Brain microvascular endothelial cell (primary cell): Measurements from ENCODE around the gene SUPT3H.

ENCODE experiments used
- DNase-seq: peaks from one replicate; pipeline ENCODE4 v3.0.0-alpha.2; 2020
- H3K27ac ChIP-seq: fragments of 250-450 bp; sonication (Bioruptor Pico); 2 replicates; pipeline ENCODE4 v1.5.1; 2020; ENCODE audit warnings: mild to moderate bottlenecking, moderate library complexity
- H3K27me3 ChIP-seq: fragments of 250-450 bp; sonication (Bioruptor Pico); replicated peaks from 2 replicates; pipeline ENCODE4 v1.5.1; 2020; ENCODE audit warnings: mild to moderate bottlenecking
- H3K36me3 ChIP-seq: fragments of 250-450 bp; sonication (Bioruptor Pico); replicated peaks from 2 replicates; pipeline ENCODE4 v1.5.1; 2020; ENCODE audit warnings: mild to moderate bottlenecking
- H3K4me3 ChIP-seq: 2 replicates; pipeline ENCODE4 v1.5.1; 2011; ENCODE audit warnings: low read depth, mild to moderate bottlenecking, control low read depth, low read length, moderate library complexity
- in situ Hi-C: cut with HindIII; loops from 2 replicates; pipeline ENCODE4 v1.10.0; 2017; ENCODE audit warnings: low sequenced_read_pairs, low pct_ligation_motif_present
- TF ChIP-seq, protein P1 (sequence below): IDR thresholded peaks from 2 replicates; pipeline ENCODE4 v1.5.1; 2011; ENCODE audit warnings: low read depth, mild to moderate bottlenecking, moderate library complexity, low read length, control low read depth, inconsistent platforms; ENCODE audit errors: missing control alignments

The SUPT3H gene

DNA sequence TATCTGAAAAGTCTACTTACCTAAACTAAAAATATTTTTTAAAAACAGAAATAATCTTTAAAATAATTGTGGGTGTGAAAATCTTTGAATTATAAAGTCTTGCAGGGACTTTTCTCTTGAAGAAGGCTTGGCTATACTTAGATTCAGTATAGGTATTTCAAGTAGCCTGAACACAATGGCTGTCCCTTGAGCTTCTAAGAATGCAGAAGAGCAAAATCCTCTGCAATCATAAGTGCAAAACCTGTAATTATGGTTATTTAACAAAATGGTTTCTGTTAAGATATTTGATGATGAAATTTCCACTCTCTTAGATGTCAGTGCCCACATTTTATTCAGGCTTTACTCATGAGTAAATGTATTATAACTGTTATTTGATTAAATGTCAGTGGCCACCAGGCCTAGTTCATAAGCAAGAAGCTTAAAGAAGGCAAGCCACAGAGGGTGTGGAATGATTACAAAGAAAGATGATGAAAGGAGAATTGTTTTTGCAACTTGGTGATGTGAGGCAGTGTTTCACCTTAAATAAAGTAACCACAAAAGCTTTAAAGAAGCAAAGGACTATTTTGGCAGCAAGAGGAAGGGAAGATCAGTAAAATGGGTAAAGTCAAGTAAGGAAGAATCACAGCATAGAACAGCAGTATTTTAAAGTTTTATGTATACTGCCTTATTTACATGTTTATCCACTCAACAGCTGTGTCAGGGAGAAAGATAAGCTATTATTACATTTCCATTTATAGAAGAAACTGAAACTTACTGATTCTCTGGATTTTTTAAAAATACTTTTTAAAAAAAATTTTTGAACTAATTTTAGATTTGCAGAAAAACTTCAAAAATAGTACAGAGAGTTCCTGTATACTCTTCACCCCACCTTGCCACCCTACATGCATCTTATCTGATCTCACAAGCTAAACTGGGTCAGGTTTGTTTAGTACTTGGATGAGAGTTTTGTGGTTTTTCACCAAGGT is 400.8 kb downstream of the SUPT3H start:
- H3K4me3 ChIP-seq, result no peak overlapping the region
- H3K36me3 ChIP-seq, result no peaks in the 10 kb centered on the region
- no peak overlapping the region for H3K27ac ChIP-seq
- TF ChIP-seq, protein P1, sequence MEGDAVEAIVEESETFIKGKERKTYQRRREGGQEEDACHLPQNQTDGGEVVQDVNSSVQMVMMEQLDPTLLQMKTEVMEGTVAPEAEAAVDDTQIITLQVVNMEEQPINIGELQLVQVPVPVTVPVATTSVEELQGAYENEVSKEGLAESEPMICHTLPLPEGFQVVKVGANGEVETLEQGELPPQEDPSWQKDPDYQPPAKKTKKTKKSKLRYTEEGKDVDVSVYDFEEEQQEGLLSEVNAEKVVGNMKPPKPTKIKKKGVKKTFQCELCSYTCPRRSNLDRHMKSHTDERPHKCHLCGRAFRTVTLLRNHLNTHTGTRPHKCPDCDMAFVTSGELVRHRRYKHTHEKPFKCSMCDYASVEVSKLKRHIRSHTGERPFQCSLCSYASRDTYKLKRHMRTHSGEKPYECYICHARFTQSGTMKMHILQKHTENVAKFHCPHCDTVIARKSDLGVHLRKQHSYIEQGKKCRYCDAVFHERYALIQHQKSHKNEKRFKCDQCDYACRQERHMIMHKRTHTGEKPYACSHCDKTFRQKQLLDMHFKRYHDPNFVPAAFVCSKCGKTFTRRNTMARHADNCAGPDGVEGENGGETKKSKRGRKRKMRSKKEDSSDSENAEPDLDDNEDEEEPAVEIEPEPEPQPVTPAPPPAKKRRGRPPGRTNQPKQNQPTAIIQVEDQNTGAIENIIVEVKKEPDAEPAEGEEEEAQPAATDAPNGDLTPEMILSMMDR, result no peak
- no peak for DNase-seq
- no peaks in the 10 kb centered on the region for H3K27me3 ChIP-seq
- in situ Hi-C loops, result no loop called here

DNA sequence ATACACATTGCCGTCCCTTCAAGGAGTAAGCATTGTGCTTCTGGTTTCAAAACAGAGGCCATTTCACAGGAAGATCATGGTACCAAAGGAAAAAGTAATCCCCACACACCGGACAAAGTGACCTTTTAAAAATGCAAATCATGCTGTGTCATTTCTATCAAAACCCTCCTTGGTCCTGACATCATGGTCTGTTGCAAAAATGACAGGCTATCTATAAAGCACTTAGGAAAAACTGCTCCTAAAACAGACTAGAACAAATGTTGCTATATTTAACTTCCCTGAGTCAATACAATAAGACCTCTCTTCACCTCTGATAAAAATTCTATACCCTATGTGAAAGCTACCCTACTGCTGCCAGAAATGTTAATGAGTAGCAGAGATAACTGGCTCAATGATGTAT is 403.2 kb downstream of the SUPT3H start:
- in situ Hi-C loops, result no loop called here
- DNase-seq, result no peak
- H3K27ac ChIP-seq, result no peak overlapping the region
- no peaks in the 10 kb centered on the region for H3K27me3 ChIP-seq
- no peak overlapping the region for H3K4me3 ChIP-seq
- TF ChIP-seq, protein P1, result no peak
- H3K36me3 ChIP-seq, result no peaks in the 10 kb centered on the region

DNA sequence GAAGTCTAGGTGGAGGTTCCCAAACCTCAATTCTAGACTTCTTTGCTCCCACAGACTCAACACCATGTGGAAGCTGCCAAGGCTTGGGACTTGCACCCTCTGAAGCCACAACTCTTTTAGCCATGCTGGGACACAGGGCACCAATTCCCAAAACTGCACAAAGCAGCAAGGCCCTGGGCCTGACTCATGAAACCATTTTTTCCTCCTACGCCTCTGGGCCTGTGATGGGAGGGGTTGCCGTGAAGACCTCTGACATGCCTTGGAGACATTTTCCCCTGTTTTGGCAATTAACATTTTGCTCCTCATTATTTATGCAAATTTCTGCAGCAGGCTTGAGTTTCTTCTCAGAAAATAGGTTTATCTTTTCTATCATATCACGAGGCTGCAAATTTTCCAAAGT is 405.0 kb downstream of the SUPT3H start:
- Histone ChIP-seq H3K27ac (no peak overlapping the region), H3K27me3 (no peaks in the 10 kb centered on the region), H3K36me3 (no peaks in the 10 kb centered on the region), H3K4me3 (no peak overlapping the region)
- no peak for DNase-seq
- in situ Hi-C loops, result no loop called here
- TF ChIP-seq, protein P1, result no peak

DNA sequence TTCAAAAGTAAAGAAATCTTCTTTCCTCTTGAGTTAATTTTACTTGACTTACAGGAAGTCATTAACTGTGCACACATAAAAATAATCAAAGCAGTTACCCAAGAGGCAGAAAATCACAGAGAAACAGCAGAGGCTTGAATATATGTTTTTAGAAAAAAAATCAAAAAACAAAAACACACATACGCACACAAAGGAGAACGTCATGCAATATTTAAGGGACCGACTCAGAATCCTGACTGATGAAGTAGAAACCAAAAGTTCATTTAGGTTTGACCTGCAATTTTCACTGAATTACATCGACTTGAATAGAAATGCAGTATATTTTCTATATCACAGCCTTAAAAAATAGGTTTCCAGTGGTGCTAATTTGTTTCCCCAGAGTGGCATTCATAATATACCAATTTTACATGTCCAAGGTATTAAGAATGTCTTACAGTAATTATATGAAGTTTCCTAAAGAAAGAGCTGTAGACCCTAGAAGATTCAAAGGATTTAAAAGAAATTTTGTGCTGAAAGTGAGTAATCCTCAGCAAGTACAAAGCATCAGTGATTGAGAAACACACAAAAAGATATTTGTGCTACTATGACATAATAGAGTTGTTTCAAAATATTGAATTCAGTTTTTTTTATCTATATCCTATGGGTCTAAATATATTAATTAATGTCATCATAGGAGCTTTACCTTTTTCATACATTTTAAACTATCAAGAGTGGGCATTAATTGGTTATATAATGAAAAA is 408.1 kb downstream of the SUPT3H start:
- in situ Hi-C loops, result no loop called here
- H3K36me3 ChIP-seq, result no peaks in the 10 kb centered on the region
- no peak overlapping the region for H3K27ac ChIP-seq
- H3K27me3 ChIP-seq, result no peaks in the 10 kb centered on the region
- H3K4me3 ChIP-seq, result no peak overlapping the region
- TF ChIP-seq, protein P1, result no peak
- DNase-seq, result peak; percentile 31

DNA sequence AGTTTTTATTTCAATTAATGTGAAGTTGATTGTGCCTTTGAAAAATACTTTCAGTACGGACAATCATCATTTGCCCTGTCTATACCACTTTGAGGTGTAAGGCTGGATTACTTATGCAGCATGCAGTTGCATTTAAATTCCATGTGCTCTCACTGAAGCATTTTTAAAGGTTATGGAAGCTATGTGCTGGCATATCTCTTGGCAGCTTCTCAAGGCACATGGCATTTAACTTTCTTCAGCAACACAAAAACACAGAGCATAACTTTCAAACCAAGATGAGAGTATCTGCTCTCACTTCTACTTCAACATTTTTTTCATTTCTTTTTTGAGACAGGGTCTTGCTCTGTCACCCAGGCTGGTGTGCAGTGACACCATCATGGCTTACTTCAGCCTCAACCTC is 410.3 kb downstream of the SUPT3H start:
- Histone ChIP-seq H3K27me3 (no peaks in the 10 kb centered on the region), H3K36me3 (no peaks in the 10 kb centered on the region), H3K27ac (no peak overlapping the region), H3K4me3 (no peak overlapping the region)
- in situ Hi-C loops, result no loop called here
- DNase-seq, result no peak
- TF ChIP-seq, protein P1, result no peak
